Parathyroid adenoma (tissue), 2 donors: ENCODE measurements around the gene SPAG9.

Source experiments
- H2AFZ ChIP-seq: fragments of 300-600 bp; sonication (generic); one replicate; pipeline ENCODE4 v1.7.0; 2017; ENCODE audit warnings: antibody characterized with exemption, mild to moderate bottlenecking
- H3K27ac ChIP-seq: fragments of 300-600 bp; sonication (generic); one replicate; pipeline ENCODE4 v1.7.0; 2017
- H3K27me3 ChIP-seq: fragments of 300-600 bp; sonication (generic); one replicate; pipeline ENCODE4 v1.7.0; 2017; ENCODE audit warnings: low read length; ENCODE audit not compliant: control insufficient read depth, insufficient read depth
- H3K36me3 ChIP-seq: fragments of 300-600 bp; sonication (generic); one replicate; pipeline ENCODE4 v1.7.0; 2017; ENCODE audit warnings: low read length; ENCODE audit not compliant: control insufficient read depth, insufficient read depth
- H3K4me1 ChIP-seq: fragments of 300-600 bp; sonication (generic); one replicate; pipeline ENCODE4 v1.7.0; 2017; ENCODE audit warnings: control low read depth
- H3K4me2 ChIP-seq: fragments of 300-600 bp; sonication (generic); one replicate; pipeline ENCODE4 v1.7.0; 2017; ENCODE audit warnings: low read length
- H3K4me3 ChIP-seq: fragments of 300-600 bp; sonication (generic); one replicate; pipeline ENCODE4 v1.7.0; 2017; ENCODE audit warnings: low read depth, low read length
- H3K79me2 ChIP-seq: fragments of 300-600 bp; sonication (generic); one replicate; pipeline ENCODE4 v1.7.0; 2017; ENCODE audit warnings: control low read depth
- H3K9ac ChIP-seq: fragments of 300-600 bp; sonication (generic); one replicate; pipeline ENCODE4 v1.7.0; 2017; ENCODE audit warnings: mild to moderate bottlenecking
- H3K9me3 ChIP-seq: fragments of 300-600 bp; sonication (generic); one replicate; pipeline ENCODE4 v1.7.0; 2017; ENCODE audit warnings: low read length; ENCODE audit not compliant: control insufficient read depth
- CTCF ChIP-seq: fragments of 300-600 bp; sonication (generic); IDR thresholded peaks from one replicate; pipeline ENCODE4 v1.7.0; 2017; ENCODE audit warnings: antibody characterized with exemption, mild to moderate bottlenecking
- donor health status: primary hyperparathyroidism.

The SPAG9 gene

GRCh38 chr17:51152766-51153209 is 32.1 kb upstream of the SPAG9 start:
- Histone ChIP-seq H3K27ac (peak overlapping the region; percentile 75), H3K27me3 (no peaks in the 10 kb centered on the region), H3K9ac (no peak overlapping the region), H3K79me2 (peaks cover 8% of the 10 kb centered on the region), H3K4me2 (peak overlapping the region; percentile 96), H3K9me3 (no peaks in the 10 kb centered on the region), H3K4me3 (peak overlapping the region; percentile 61), H3K36me3 (no peaks in the 10 kb centered on the region), H3K4me1 (peaks cover 8% of the 10 kb centered on the region), H2AFZ (peak overlapping the region; percentile 89)
- TF ChIP-seq CTCF, result no peak

GRCh38 chr17:51150932-51151331 is 30.3 kb upstream of the SPAG9 start:
- peaks cover 8% of the 10 kb centered on the region for H3K79me2 ChIP-seq
- peaks cover 8% of the 10 kb centered on the region for H3K4me1 ChIP-seq
- H3K4me3 ChIP-seq, result no peak overlapping the region
- no peak overlapping the region for H3K9ac ChIP-seq
- H2AFZ ChIP-seq, result no peak overlapping the region
- no peaks in the 10 kb centered on the region for H3K9me3 ChIP-seq
- H3K27ac ChIP-seq, result no peak overlapping the region
- no peak for TF ChIP-seq CTCF
- H3K27me3 ChIP-seq, result no peaks in the 10 kb centered on the region
- no peaks in the 10 kb centered on the region for H3K36me3 ChIP-seq
- H3K4me2 ChIP-seq, result no peak overlapping the region

GRCh38 chr17:51149163-51149562 is 28.5 kb upstream of the SPAG9 start:
- Histone ChIP-seq H3K4me1 (peaks cover 3% of the 10 kb centered on the region), H3K4me2 (no peak overlapping the region), H2AFZ (no peak overlapping the region), H3K9ac (no peak overlapping the region), H3K9me3 (no peaks in the 10 kb centered on the region), H3K4me3 (no peak overlapping the region), H3K27ac (no peak overlapping the region), H3K36me3 (no peaks in the 10 kb centered on the region), H3K79me2 (peaks cover 3% of the 10 kb centered on the region), H3K27me3 (no peaks in the 10 kb centered on the region)
- TF ChIP-seq CTCF, result no peak

- no peak overlapping the region for H3K27ac ChIP-seq
- H2AFZ ChIP-seq, result no peak overlapping the region
- no peaks in the 10 kb centered on the region for H3K9me3 ChIP-seq
- H3K27me3 ChIP-seq, result no peaks in the 10 kb centered on the region
- no peaks in the 10 kb centered on the region for H3K79me2 ChIP-seq
- peaks cover 2% of the 10 kb centered on the region for H3K4me1 ChIP-seq
- H3K4me2 ChIP-seq, result no peak overlapping the region
- no peak overlapping the region for H3K9ac ChIP-seq
- H3K36me3 ChIP-seq, result no peaks in the 10 kb centered on the region
- no peak overlapping the region for H3K4me3 ChIP-seq
- TF ChIP-seq CTCF, result no peak
Observed at GRCh38 chr17:51147650-51148049, 27.0 kb upstream of the SPAG9 start.

- Histone ChIP-seq H3K4me2 (no peak overlapping the region), H3K9me3 (no peaks in the 10 kb centered on the region), H3K27ac (no peak overlapping the region), H3K9ac (no peak overlapping the region), H3K27me3 (no peaks in the 10 kb centered on the region), H3K79me2 (no peaks in the 10 kb centered on the region), H3K4me3 (no peak overlapping the region), H3K4me1 (no peaks in the 10 kb centered on the region), H2AFZ (no peak overlapping the region), H3K36me3 (no peaks in the 10 kb centered on the region)
- TF ChIP-seq CTCF, result no peak
Observed at GRCh38 chr17:51144266-51145022, 23.8 kb upstream of the SPAG9 start.
